ENCODE measurements around the gene KCNQ1.

DNA sequence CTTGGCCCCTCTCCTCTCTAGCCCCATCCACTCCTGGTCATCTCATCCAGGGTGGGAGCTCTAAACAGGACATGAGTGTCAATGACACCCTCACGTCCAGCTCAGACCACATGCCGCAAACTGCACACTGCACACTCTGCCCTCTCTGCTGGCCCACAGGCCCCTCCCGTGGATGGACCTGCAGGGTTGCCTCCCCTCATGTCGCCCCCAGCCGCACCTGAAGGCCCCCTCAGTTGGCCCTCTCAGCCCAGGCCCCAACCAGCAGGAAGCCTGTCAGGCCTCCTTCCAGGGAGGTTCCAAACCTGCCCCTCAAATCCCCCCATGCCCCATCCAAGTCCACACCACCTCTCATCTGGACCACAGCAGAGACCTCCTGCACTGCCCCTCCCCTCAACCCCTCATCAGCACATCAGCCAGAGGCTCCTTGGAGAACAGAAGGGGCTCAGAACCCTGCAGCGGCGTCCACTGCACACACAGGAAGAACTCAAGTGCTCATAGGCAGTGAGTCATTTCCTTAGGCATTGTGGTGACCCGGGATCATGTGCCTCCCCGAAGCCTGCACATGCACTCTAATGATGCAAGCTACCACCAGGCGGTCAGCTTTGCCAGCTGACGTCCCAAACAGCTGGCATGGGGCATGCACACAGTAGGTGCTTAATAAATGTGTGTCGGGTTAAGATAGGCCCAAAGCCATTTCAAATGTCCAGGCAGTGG is 453.7 kb downstream of the KCNQ1 start:
- TF ChIP-seq, protein P1, sequence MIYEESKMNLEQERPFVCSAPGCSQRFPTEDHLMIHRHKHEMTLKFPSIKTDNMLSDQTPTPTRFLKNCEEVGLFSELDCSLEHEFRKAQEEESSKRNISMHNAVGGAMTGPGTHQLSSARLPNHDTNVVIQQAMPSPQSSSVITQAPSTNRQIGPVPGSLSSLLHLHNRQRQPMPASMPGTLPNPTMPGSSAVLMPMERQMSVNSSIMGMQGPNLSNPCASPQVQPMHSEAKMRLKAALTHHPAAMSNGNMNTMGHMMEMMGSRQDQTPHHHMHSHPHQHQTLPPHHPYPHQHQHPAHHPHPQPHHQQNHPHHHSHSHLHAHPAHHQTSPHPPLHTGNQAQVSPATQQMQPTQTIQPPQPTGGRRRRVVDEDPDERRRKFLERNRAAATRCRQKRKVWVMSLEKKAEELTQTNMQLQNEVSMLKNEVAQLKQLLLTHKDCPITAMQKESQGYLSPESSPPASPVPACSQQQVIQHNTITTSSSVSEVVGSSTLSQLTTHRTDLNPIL (CRISPR knock-in tag; IDR thresholded peaks at IDR 0.05; ENCODE audit: low read depth) = no peak
- TF ChIP-seq OSR1 (CRISPR knock-in tag; IDR thresholded peaks at IDR 0.05) (no peak), GLIS3 (CRISPR knock-in tag; IDR thresholded peaks at IDR 0.05) (no peak), ISL1 (CRISPR knock-in tag; IDR thresholded peaks at IDR 0.05) (no peak), ZC3H10 (CRISPR knock-in tag; IDR thresholded peaks at IDR 0.05) (no peak), TCF4 (CRISPR knock-in tag; IDR thresholded peaks at IDR 0.05; ENCODE audit: borderline replicate concordance) (no peak), ARNTL (CRISPR knock-in tag; IDR thresholded peaks at IDR 0.05; ENCODE audit: borderline replicate concordance, low read depth) (no peak)

Data from SK-N-SH treated with all-trans-retinoic acid at 6 μM for 48 hours (cell line).